Activated T-cell treated with anti-CD3 and anti-CD28 coated beads, Interleukin-2, amount 50 U/mL, for 24 hours (primary cell): ENCODE data around the gene THAP9.

Experiments
- DNase-seq: peaks from one replicate; pipeline ENCODE4 v3.0.0-alpha.2; 2020
- H3K27ac Mint-ChIP-seq: 2 replicates; pipeline ENCODE4 v1.8.0; 2020; ENCODE audit warnings: mild to moderate bottlenecking, mixed read lengths
- H3K27me3 Mint-ChIP-seq: 2 replicates; pipeline ENCODE4 v1.8.0; 2020; ENCODE audit warnings: mixed read lengths
- H3K36me3 Mint-ChIP-seq: 2 replicates; pipeline ENCODE4 v1.8.0; 2020; ENCODE audit warnings: low read depth, mixed read lengths
- H3K4me1 Mint-ChIP-seq: 2 replicates; pipeline ENCODE4 v1.8.0; 2020; ENCODE audit warnings: low read depth, mixed read lengths
- H3K4me3 Mint-ChIP-seq: 2 replicates; pipeline ENCODE4 v1.8.0; 2020; ENCODE audit warnings: mild to moderate bottlenecking, moderate library complexity, mixed read lengths
- H3K9me3 Mint-ChIP-seq: 2 replicates; pipeline ENCODE4 v1.8.0; 2020; ENCODE audit warnings: mixed read lengths

The THAP9 gene

DNA sequence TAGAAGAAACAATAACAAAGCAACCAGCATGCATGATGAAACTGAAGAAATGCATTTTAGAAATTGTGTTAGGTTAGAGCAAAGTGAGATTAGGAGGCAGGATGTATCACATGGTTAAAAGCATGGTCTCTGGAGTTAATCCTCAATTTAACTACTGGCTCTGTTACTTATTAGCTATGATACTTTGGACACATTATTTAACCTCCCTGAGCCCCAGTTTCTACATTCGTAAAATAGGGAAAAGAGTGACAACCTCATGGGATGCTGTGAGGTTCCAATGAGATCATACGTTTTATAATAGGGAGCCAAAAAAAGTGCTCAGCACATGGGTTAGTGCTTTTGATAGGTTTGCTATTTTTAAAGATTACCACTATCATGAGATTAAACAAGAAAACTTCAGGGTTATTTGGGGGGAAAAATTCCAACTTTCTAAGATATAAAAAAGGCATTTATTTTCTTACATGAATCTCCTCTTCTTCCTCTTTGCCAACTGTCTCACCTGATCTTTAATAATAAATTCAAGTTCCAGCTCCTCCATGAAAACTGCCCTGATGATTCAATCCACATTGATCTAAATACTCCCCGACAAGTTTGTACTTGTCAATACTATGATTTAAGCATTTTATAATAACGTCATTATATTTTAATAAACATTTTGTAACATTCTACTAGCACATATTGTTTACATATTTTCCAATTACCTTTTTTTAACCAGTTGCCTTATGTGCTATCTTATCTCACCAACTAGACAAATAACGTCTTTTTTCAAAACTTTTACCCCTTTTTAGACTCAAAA is 14.2 kb upstream of the THAP9 start:
- no peak overlapping the region for H3K4me3 Mint-ChIP-seq
- H3K27me3 Mint-ChIP-seq, result no peaks in the 10 kb centered on the region
- H3K27ac Mint-ChIP-seq, result no peak overlapping the region
- H3K36me3 Mint-ChIP-seq, result peaks cover 49% of the 10 kb centered on the region
- H3K9me3 Mint-ChIP-seq, result no peaks in the 10 kb centered on the region
- no peak for DNase-seq
- peaks cover 49% of the 10 kb centered on the region for H3K4me1 Mint-ChIP-seq

GRCh38 chr4:82889287-82889686 is 11.2 kb upstream of the THAP9 start:
- H3K9me3 Mint-ChIP-seq, result no peaks in the 10 kb centered on the region
- no peaks in the 10 kb centered on the region for H3K27me3 Mint-ChIP-seq
- DNase-seq, result no peak
- H3K4me1 Mint-ChIP-seq, result peaks cover 58% of the 10 kb centered on the region
- H3K4me3 Mint-ChIP-seq, result peak overlapping the region; percentile 85
- peaks cover 60% of the 10 kb centered on the region for H3K36me3 Mint-ChIP-seq
- H3K27ac Mint-ChIP-seq, result peak overlapping the region; percentile 96

- peak overlapping the region; percentile 96 for H3K27ac Mint-ChIP-seq
- H3K27me3 Mint-ChIP-seq, result no peaks in the 10 kb centered on the region
- no peak for DNase-seq
- H3K9me3 Mint-ChIP-seq, result no peaks in the 10 kb centered on the region
- peak overlapping the region; percentile 85 for H3K4me3 Mint-ChIP-seq
- peaks cover 69% of the 10 kb centered on the region for H3K36me3 Mint-ChIP-seq
- H3K4me1 Mint-ChIP-seq, result peaks cover 56% of the 10 kb centered on the region
Observed at GRCh38 chr4:82890528-82890900, 10.0 kb upstream of the THAP9 start.

GRCh38 chr4:82890901-82891706 is 9.4 kb upstream of the THAP9 start, which contains the start of gene SEC31A:
SEC31A (minus strand) TSS chr4:82891153; CDS start chr4:82881936, 9,217 bp downstream.
- H3K27me3 Mint-ChIP-seq, result no peaks in the 10 kb centered on the region
- peaks cover 72% of the 10 kb centered on the region for H3K36me3 Mint-ChIP-seq
- peak within 1 kb of the TSS; percentile 96 for H3K27ac Mint-ChIP-seq
- H3K9me3 Mint-ChIP-seq, result no peaks in the 10 kb centered on the region
- H3K4me1 Mint-ChIP-seq, result peaks cover 54% of the 10 kb centered on the region
- DNase-seq, result peak; percentile 98
- peak within 1 kb of the TSS; percentile 85 for H3K4me3 Mint-ChIP-seq

DNA sequence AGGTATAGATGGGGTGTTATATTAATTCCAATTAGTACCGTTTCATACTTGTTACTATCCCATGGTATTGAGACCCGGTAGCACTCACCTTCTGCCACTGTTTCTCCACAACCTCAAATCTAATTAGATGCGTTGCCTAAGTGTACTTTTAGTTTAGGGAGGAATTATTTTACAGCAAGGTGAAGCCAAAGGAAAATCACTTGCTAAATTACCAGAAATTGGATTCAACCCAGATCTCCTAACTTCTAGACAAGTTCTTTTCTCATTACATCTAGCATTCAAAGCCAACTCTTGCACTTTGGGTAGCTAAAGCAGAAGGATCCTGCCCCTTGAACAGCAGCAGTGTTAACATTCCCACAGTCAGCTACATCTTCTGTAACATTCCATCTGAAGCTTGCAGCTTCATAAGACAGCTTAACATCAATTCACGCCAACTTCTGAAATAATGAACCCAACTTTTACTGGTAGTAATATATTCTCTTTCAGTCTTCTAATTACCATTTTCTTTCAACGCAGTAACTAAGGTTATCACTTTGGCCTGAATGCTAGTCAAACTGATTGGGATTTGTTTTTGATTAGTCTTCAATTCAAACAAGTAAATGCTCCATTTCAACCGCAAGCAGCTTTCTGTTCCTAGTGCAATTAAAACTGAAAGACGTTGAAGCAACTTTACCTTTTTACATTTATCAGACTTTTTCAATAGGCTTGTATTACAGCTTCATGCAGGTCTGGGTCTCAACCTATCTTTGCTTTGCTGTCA is 8.6 kb upstream of the THAP9 start:
- no peak for DNase-seq
- peaks cover 76% of the 10 kb centered on the region for H3K36me3 Mint-ChIP-seq
- H3K4me1 Mint-ChIP-seq, result peaks cover 53% of the 10 kb centered on the region
- peak overlapping the region; percentile 85 for H3K4me3 Mint-ChIP-seq
- peak overlapping the region; percentile 96 for H3K27ac Mint-ChIP-seq
- no peaks in the 10 kb centered on the region for H3K9me3 Mint-ChIP-seq
- H3K27me3 Mint-ChIP-seq, result no peaks in the 10 kb centered on the region

DNA sequence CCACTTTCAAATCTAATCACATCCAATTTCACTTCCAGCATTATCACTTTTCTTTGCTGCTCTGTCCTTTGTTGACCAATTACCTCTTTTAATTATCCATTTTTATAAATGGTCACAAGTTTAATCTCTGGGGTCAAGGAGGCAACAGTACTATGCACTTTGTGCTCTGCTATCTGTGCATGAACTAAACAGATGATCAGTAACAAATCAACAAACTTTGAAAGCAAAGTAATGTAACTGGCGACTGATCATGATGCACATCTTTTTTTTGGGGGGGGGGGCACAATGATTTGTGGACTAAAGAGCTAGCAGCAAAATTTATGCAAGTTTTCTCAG is 8.1 kb upstream of the THAP9 start:
- Mint-ChIP-seq H3K4me1 (peaks cover 53% of the 10 kb centered on the region), H3K27me3 (no peaks in the 10 kb centered on the region), H3K9me3 (no peaks in the 10 kb centered on the region), H3K4me3 (no peak overlapping the region), H3K27ac (peak overlapping the region; percentile 96), H3K36me3 (peaks cover 78% of the 10 kb centered on the region)
- DNase-seq, result no peak

DNA sequence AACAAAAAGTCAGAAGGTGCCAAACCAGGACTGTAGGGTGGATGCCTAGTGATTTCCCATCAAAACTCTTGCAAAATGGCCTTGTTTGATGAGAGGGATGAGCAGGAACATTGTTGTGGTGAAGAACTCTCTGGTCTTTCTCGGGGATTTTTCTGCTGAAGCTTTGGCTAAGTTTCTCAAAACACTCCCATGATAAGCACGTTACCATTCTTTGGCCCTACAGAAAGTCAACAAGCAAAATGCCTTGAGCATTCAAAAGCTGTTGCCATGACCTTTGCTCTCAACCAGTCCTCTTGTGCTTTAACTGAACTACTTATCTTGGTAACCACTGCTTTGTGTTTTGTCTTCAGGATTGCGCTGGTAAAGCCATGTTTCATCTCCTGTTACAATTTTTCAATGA is 6.6 kb upstream of the THAP9 start:
- Mint-ChIP-seq H3K4me3 (no peak overlapping the region), H3K27me3 (no peaks in the 10 kb centered on the region), H3K9me3 (no peaks in the 10 kb centered on the region), H3K27ac (peak overlapping the region; percentile 48), H3K4me1 (peaks cover 59% of the 10 kb centered on the region), H3K36me3 (peaks cover 73% of the 10 kb centered on the region)
- DNase-seq, result no peak

DNA sequence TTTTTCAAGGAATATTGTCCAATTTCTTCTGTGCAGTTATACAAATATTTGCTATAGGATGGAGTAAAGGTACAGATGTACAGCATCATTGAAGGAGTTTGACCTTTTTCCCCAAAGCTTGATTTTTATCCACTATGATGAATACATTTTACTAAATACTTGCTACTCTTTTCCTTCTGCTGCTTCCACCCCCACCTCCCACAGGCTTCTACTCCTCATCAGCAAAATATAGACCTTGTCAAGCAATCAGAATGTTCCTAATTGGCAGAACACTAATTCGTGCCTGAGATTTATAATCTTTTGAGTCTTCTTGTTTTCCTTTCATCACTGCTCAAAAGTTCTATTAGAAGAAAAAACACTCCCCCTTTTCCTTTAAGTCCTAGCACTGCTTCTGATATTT is 3.8 kb upstream of the THAP9 start:
- H3K4me3 Mint-ChIP-seq, result no peak overlapping the region
- peaks cover 50% of the 10 kb centered on the region for H3K36me3 Mint-ChIP-seq
- H3K27ac Mint-ChIP-seq, result peak overlapping the region; percentile 79

GRCh38 chr4:82898322-82899243 is 2.0 kb upstream of the THAP9 start:
- DNase-seq, result no peak
- Mint-ChIP-seq H3K27ac (no peak overlapping the region), H3K36me3 (peaks cover 37% of the 10 kb centered on the region), H3K27me3 (no peaks in the 10 kb centered on the region), H3K4me3 (no peak overlapping the region), H3K4me1 (peaks cover 52% of the 10 kb centered on the region), H3K9me3 (no peaks in the 10 kb centered on the region)

More for the DNA sequence above, 3.8 kb upstream of the THAP9 start:
- H3K4me1 Mint-ChIP-seq, result peaks cover 52% of the 10 kb centered on the region
- H3K9me3 Mint-ChIP-seq, result no peaks in the 10 kb centered on the region
- DNase-seq, result no peak
- no peaks in the 10 kb centered on the region for H3K27me3 Mint-ChIP-seq

GRCh38 chr4:82899374-82900065 is 1.0 kb upstream of the THAP9 start:
- DNase-seq, result no peak
- Mint-ChIP-seq H3K27ac (no peak overlapping the region), H3K4me1 (peaks cover 53% of the 10 kb centered on the region)

GRCh38 chr4:82900066-82900410 is 497 bp upstream of the THAP9 start:
- H3K27ac Mint-ChIP-seq, result no peak overlapping the region

More at GRCh38 chr4:82899374-82900065, 1.0 kb upstream of the THAP9 start:
- H3K36me3 Mint-ChIP-seq, result peaks cover 28% of the 10 kb centered on the region
- H3K9me3 Mint-ChIP-seq, result no peaks in the 10 kb centered on the region
- H3K27me3 Mint-ChIP-seq, result no peaks in the 10 kb centered on the region
- H3K4me3 Mint-ChIP-seq, result no peak overlapping the region

GRCh38 chr4:82901183-82901718 is 716 bp downstream of the THAP9 start:
- peaks cover 12% of the 10 kb centered on the region for H3K36me3 Mint-ChIP-seq
- DNase-seq, result no peak
- no peaks in the 10 kb centered on the region for H3K27me3 Mint-ChIP-seq
- no peak overlapping the region for H3K4me3 Mint-ChIP-seq
- peaks cover 60% of the 10 kb centered on the region for H3K4me1 Mint-ChIP-seq
- no peak overlapping the region for H3K27ac Mint-ChIP-seq
- no peaks in the 10 kb centered on the region for H3K9me3 Mint-ChIP-seq

More at GRCh38 chr4:82900066-82900410, 497 bp upstream of the THAP9 start:
- Mint-ChIP-seq H3K27me3 (no peaks in the 10 kb centered on the region), H3K36me3 (peaks cover 23% of the 10 kb centered on the region), H3K4me1 (peaks cover 53% of the 10 kb centered on the region), H3K4me3 (no peak overlapping the region), H3K9me3 (no peaks in the 10 kb centered on the region)
- no peak for DNase-seq

GRCh38 chr4:82903737-82904136 is 3.2 kb downstream of the THAP9 start:
- Mint-ChIP-seq H3K9me3 (no peaks in the 10 kb centered on the region), H3K27me3 (no peaks in the 10 kb centered on the region), H3K4me1 (peaks cover 47% of the 10 kb centered on the region), H3K36me3 (peaks cover 8% of the 10 kb centered on the region), H3K27ac (peak overlapping the region; percentile 92), H3K4me3 (peak overlapping the region; percentile 40)
- no peak for DNase-seq
